ENCODE results near the gene SENP5. TPM values are rescaled to one million over a fixed set of nuclear protein-coding genes. Genes with fewer than 3 reads are reported as not detected.

The SENP5 gene
- total and polyA plus RNA-seq, 9 donors, result 8.6 to 41.1 (median 28.5) TPM

DNA sequence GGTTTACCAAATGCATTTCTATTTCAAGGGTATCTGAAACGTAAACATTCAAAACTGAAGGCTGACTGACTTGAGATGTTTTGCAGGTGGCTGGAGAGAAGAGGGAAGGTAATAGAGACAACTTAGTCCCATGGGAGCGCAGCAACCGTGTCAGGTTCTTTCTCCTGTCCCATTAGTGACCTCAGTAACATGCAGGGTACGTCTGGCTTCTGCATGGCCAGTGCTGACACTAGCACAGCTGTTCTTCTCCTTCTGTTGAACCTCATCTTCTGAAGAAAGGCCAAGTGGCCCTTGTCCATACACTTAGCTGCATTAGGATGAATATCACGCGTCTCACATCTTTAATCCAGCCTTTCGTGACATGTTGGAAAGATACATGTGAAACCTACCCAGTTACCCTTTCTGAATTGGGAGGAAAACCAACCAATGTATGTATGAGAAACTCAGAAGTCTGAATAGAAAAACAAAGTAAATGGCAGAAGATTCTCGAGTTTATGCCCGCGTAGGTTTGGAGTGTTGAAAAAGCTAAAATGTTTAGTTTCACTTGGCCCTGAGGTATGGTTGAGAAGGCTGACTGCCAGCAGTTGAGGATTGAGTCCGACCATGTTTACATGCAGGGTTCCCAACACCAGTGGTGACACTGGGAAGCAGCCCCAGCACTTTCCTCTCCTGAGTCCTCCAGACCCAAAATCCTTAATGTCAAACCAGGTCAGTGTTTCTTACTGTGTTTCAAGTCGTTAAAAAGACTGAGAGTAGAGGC lies 64.3 kb downstream of the SENP5 start:
- Histone ChIP-seq H3K36me3 (no peaks in the 10 kb centered on the region), H3K27me3 (no peaks in the 10 kb centered on the region), H3K4me1 (ENCODE audit: insufficient read depth) (no peaks in the 10 kb centered on the region), H3K9me3 (no peaks in the 10 kb centered on the region), H3K4me3 (no peak overlapping the region), H3K27ac (no peak overlapping the region)
- 78 to 82% (median 79%) methylated on average over 12 of the region's 12 CpGs for WGBS, 3 donors
- no peak for DNase-seq
- intact Hi-C loops (cut with DNase I), result no loop called here
- TF ChIP-seq, protein P1, sequence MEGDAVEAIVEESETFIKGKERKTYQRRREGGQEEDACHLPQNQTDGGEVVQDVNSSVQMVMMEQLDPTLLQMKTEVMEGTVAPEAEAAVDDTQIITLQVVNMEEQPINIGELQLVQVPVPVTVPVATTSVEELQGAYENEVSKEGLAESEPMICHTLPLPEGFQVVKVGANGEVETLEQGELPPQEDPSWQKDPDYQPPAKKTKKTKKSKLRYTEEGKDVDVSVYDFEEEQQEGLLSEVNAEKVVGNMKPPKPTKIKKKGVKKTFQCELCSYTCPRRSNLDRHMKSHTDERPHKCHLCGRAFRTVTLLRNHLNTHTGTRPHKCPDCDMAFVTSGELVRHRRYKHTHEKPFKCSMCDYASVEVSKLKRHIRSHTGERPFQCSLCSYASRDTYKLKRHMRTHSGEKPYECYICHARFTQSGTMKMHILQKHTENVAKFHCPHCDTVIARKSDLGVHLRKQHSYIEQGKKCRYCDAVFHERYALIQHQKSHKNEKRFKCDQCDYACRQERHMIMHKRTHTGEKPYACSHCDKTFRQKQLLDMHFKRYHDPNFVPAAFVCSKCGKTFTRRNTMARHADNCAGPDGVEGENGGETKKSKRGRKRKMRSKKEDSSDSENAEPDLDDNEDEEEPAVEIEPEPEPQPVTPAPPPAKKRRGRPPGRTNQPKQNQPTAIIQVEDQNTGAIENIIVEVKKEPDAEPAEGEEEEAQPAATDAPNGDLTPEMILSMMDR (IDR thresholded peaks at IDR 0.05), result no peak
- no peak for TF ChIP-seq POLR2A (IDR thresholded peaks at IDR 0.05)
- no peak for TF ChIP-seq EP300 (IDR thresholded peaks at IDR 0.05)

DNA sequence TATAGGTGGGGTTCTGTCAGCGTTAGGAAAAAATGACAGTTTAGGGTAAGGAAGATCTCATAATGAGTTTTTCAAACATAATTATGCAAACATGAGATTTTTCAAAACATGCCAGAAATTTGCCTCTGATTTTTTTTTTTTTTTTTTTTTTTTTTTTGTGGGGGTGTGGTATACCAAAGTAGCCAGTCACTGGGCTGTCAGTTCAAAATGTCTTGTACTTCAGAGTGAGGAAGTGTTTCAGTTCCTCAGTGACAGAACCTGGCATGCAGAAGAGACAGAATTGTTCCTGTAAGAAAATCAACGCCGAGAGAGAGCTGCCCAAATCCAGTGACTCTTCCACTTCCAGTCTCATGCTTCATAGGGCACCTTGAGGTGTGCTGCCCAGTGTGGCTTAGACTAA lies 64.9 kb downstream of the SENP5 start:
- TF ChIP-seq POLR2A (IDR thresholded peaks at IDR 0.05), result no peak
- TF ChIP-seq, protein P1 (IDR thresholded peaks at IDR 0.05), result no peak
- TF ChIP-seq EP300 (IDR thresholded peaks at IDR 0.05), result no peak
- H3K27ac ChIP-seq, result no peak overlapping the region
- no peaks in the 10 kb centered on the region for H3K4me1 ChIP-seq (ENCODE audit: insufficient read depth)
- H3K9me3 ChIP-seq, result no peaks in the 10 kb centered on the region
- intact Hi-C loops (cut with DNase I), result no loop called here
- 92 to 94% (median 92%) methylated on average over 3 of the region's 3 CpGs for WGBS, 3 donors
- no peak overlapping the region for H3K4me3 ChIP-seq
- no peak for DNase-seq
- no peaks in the 10 kb centered on the region for H3K36me3 ChIP-seq
- H3K27me3 ChIP-seq, result no peaks in the 10 kb centered on the region

DNA sequence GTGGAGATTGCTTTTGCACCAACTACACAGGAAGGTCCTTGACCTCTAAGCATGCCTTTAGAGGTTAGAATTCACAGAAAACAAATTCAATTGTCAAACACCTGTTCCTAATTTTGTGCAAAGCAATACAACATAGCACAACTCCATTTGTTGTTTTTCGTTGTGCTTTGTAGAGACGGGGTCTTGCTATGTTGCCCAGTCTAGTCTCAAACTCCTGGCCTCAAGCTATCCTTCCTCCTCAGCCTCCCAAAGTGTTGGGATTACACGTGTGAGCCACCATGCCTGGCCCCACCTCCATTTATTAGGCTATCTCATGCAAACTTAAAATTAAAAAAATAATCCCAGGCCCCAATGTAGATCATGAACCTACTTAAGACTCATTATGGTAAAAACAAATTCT lies 68.6 kb downstream of the SENP5 start:
- Histone ChIP-seq H3K27me3 (no peaks in the 10 kb centered on the region), H3K9me3 (no peaks in the 10 kb centered on the region), H3K4me3 (no peak overlapping the region), H3K27ac (no peak overlapping the region), H3K36me3 (no peaks in the 10 kb centered on the region), H3K4me1 (ENCODE audit: insufficient read depth) (peaks cover 6% of the 10 kb centered on the region)
- no peak for DNase-seq
- TF ChIP-seq, protein P1 (IDR thresholded peaks at IDR 0.05), result no peak
- TF ChIP-seq POLR2A (IDR thresholded peaks at IDR 0.05) (no peak), EP300 (IDR thresholded peaks at IDR 0.05) (no peak)
- WGBS, 3 donors, result 70 to 88% (median 73%) methylated on average over 3 of the region's 3 CpGs
- intact Hi-C loops (cut with DNase I), result loop anchor here in 1 of 4 donors (5.0 kb wide), 1 partner anchor 304 kb away; no protein-coding TSS in a partner anchor

DNA sequence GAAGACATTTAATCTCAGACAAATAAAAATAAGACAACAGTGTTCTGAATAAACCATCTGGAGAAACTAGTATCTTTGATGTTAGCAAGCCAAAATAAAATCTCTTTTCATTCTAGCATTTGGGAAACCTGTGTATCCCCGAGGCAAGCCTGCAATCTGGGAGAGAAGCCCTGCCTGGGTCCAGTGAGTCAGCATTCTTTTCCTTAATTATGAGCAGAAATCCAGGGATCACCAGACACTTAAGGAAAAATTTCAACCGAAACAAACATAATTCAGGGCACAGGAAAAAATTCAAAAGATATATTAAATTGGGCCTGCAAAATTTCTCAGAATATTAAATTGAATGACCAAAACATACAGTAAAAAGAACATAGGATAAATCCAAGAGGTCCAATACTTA lies 70.4 kb downstream of the SENP5 start:
- Histone ChIP-seq H3K4me3 (no peak overlapping the region), H3K36me3 (no peaks in the 10 kb centered on the region), H3K9me3 (no peaks in the 10 kb centered on the region), H3K27me3 (no peaks in the 10 kb centered on the region), H3K27ac (no peak overlapping the region), H3K4me1 (ENCODE audit: insufficient read depth) (peaks cover 8% of the 10 kb centered on the region)
- WGBS, 3 donors, result 74 to 86% (median 78%) methylated on average over 2 of the region's 2 CpGs
- intact Hi-C loops (cut with DNase I), result loop anchor here in 1 of 4 donors (5.0 kb wide), 1 partner anchor 306 kb away; no protein-coding TSS in a partner anchor
- TF ChIP-seq, protein P1 (IDR thresholded peaks at IDR 0.05), result no peak
- TF ChIP-seq POLR2A (IDR thresholded peaks at IDR 0.05) (no peak), EP300 (IDR thresholded peaks at IDR 0.05) (no peak)
- no peak for DNase-seq
